ENCODE measurements around the gene TEX29.

DNA sequence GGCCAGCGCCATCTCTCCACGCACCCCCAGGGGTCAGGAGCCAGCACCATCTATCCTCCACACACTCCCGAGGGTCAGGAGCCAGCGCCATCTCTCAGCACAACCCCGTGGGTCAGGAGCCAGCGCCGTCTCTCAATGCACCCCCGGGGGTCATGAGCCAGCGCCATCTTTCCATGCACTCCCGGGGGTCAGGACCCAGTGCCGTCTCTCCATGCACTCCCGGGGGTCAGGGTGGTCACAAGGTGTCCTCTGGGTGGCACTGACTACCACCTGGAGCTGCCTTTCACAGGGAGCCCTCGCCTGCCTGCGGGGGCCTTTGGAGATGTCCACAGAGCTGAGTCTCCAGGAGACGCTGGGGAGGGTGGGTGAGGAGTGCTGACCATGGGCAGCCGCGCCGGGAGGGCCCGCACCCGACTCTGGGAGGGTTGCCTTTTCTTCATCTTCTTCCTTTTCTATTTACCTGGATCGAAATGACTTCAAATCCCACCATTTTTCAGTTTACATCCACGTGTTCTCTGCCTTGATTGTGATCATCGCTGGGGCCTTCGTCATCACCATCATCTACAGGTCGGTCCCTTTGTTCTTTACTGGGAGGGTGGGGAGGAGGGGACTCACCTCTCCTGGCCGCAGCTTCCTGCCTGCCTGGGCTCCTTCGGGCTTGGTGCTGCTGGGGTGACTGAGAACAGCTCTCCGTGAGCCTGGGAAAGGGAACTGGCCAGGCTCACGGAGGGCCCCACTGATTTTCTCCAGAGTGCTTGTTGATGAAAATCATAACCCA is 19.1 kb downstream of the TEX29 start:
- TF ChIP-seq EZH2 (IDR thresholded peaks at IDR 0.05; ENCODE audit: borderline replicate concordance, insufficient read depth, low read length, poor library complexity, severe bottlenecking) (no peak), EP300 (conservative IDR thresholded peaks at IDR 0.05; ENCODE audit: poor library complexity, severe bottlenecking) (no peak), CTCF (IDR thresholded peaks at IDR 0.05; ENCODE audit: poor library complexity, severe bottlenecking) (no peak), REST (IDR thresholded peaks at IDR 0.05; ENCODE audit: borderline replicate concordance) (no peak)
